Progenitor cell of endocrine pancreas (in vitro differentiated cells): ENCODE results near the gene MRPS14. TPM values are rescaled to one million over a fixed set of nuclear protein-coding genes. Genes with fewer than 3 reads are reported as not detected.

ENCODE experiments used
- DNase-seq: peaks from one replicate; pipeline ENCODE4 v3.0.0; 2021; ENCODE audit warnings: low spot score; ENCODE audit not compliant: unreplicated experiment
- H3K27ac Mint-ChIP-seq: 2 replicates; pipeline ENCODE4 v1.8.0; 2021; ENCODE audit warnings: mild to moderate bottlenecking, moderate library complexity, mixed read lengths
- H3K27me3 Mint-ChIP-seq: 2 replicates; pipeline ENCODE4 v1.8.0; 2021; ENCODE audit warnings: mixed read lengths
- H3K36me3 Mint-ChIP-seq: 2 replicates; pipeline ENCODE4 v1.8.0; 2022; ENCODE audit warnings: mixed read lengths; ENCODE audit not compliant: insufficient read depth
- H3K4me1 Mint-ChIP-seq: 2 replicates; pipeline ENCODE4 v1.8.0; 2021; ENCODE audit warnings: low read depth, mixed read lengths
- H3K4me3 Mint-ChIP-seq: 2 replicates; pipeline ENCODE4 v1.8.0; 2021; ENCODE audit warnings: low read depth, mild to moderate bottlenecking, moderate library complexity, mixed read lengths
- H3K9me3 Mint-ChIP-seq: 2 replicates; pipeline ENCODE4 v1.8.0; 2021; ENCODE audit warnings: low read depth, mixed read lengths
- CTCF ChIP-seq: fragments of 200-600 bp; sonication (generic); IDR thresholded peaks from one replicate; pipeline ENCODE4 v1.5.0; 2021; ENCODE audit warnings: antibody characterized with exemption, mild to moderate bottlenecking; ENCODE audit not compliant: unreplicated experiment
- total RNA-seq: library from RNA; stranded (reverse); gene quantifications from 2 replicates; pipeline ENCODE4 v1.2.1, GENCODE V29; 2021

Gene MRPS14
- total RNA-seq, 1 donor from 2014 or later = 27.5 TPM

DNA sequence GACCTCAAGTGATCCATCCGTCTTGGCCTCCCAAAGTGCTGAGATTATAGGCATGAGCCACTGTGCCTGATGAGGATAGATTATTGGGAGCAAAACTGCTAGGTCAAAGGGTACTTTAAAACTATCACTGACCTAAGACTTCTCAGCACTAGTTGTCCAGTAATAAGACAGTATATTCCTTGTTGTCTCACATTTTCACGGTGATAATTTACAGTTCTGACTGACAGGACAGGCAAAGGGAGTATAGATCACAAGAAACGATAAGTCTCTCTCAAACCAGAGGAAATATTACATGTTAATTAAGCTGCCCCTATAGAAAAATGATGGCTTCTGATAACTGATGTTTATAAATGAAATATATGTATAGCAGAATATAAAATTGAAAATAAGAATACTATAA, 3.7 kb downstream of the MRPS14 start:
- no peaks in the 10 kb centered on the region for H3K27me3 Mint-ChIP-seq
- H3K4me1 Mint-ChIP-seq = peaks cover 6% of the 10 kb centered on the region
- H3K9me3 Mint-ChIP-seq = no peaks in the 10 kb centered on the region
- peaks cover 8% of the 10 kb centered on the region for H3K36me3 Mint-ChIP-seq
- no peak for DNase-seq
- H3K4me3 Mint-ChIP-seq = no peak overlapping the region
- no peak for TF ChIP-seq CTCF
- no peak overlapping the region for H3K27ac Mint-ChIP-seq

GRCh38 chr1:175015243-175015642, 8.0 kb downstream of the MRPS14 start:
- H3K27ac Mint-ChIP-seq = no peak overlapping the region
- H3K4me3 Mint-ChIP-seq = no peak overlapping the region
- H3K4me1 Mint-ChIP-seq = peaks cover 1% of the 10 kb centered on the region
- peaks cover 18% of the 10 kb centered on the region for H3K36me3 Mint-ChIP-seq
- no peak for TF ChIP-seq CTCF
- DNase-seq = no peak
- no peaks in the 10 kb centered on the region for H3K27me3 Mint-ChIP-seq
- H3K9me3 Mint-ChIP-seq = no peaks in the 10 kb centered on the region

- DNase-seq = no peak
- no peaks in the 10 kb centered on the region for H3K9me3 Mint-ChIP-seq
- no peak for TF ChIP-seq CTCF
- H3K36me3 Mint-ChIP-seq = peaks cover 22% of the 10 kb centered on the region
- H3K27me3 Mint-ChIP-seq = no peaks in the 10 kb centered on the region
- H3K4me1 Mint-ChIP-seq = peaks cover 1% of the 10 kb centered on the region
- H3K4me3 Mint-ChIP-seq = no peak overlapping the region
- no peak overlapping the region for H3K27ac Mint-ChIP-seq
These were observed 9.8 kb downstream of the MRPS14 start for GRCh38 chr1:175013445-175013844.

GRCh38 chr1:175009532-175009931, 13.7 kb downstream of the MRPS14 start:
- TF ChIP-seq CTCF = no peak
- Mint-ChIP-seq H3K27ac (no peak overlapping the region), H3K4me1 (peaks cover 1% of the 10 kb centered on the region), H3K4me3 (no peak overlapping the region), H3K27me3 (no peaks in the 10 kb centered on the region), H3K9me3 (no peaks in the 10 kb centered on the region), H3K36me3 (peaks cover 25% of the 10 kb centered on the region)
- DNase-seq = no peak

DNA sequence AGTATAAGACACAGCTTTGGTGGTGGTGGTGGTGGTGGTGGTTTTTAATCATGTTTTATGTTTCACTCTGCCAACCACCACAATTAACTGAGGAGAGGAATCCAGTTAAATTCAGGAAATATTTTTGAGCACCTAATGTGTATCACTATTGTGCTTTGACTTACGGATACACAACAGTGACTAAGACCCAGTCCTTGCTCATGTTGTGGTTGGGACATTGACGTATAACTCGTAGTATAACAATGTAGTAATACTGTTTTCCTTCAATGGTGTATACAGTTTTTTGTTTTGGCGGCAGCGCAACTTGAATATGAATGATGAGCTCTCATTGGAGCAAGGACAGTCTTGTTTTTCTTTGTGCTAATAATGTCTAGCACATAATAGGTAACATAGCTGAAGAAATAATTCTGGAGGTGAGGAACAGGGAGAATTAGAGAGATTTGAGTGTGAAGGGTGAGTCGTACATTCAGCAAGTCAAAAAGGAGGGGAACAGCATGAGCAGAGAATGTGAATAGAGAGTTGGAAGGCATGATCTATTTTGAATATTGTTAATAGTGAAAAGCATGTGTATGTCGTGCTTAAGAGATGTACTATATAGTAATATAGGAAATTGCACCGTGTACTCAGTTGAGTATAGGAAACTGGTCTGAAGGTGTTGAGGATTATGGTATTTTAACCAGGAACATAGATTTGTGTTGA, 18.0 kb downstream of the MRPS14 start:
- DNase-seq = no peak
- Mint-ChIP-seq H3K27ac (no peak overlapping the region), H3K4me3 (no peak overlapping the region), H3K9me3 (no peaks in the 10 kb centered on the region), H3K4me1 (peaks cover 19% of the 10 kb centered on the region), H3K36me3 (peaks cover 14% of the 10 kb centered on the region), H3K27me3 (no peaks in the 10 kb centered on the region)
- TF ChIP-seq CTCF = no peak
